Measurements from ENCODE around the gene PLOD1.
A peak's percentile ranks its signal among the peaks of the same experiment; 100 is the strongest.

The PLOD1 gene

GRCh38 chr1:11979028-11979850, 44.7 kb downstream of the PLOD1 start:
- DNase-seq (ENCODE audit: low read depth): no peak

GRCh38 chr1:11979851-11980675, 45.5 kb downstream of the PLOD1 start, which contains the start of gene MFN2:
TSS of gene MFN2 (plus strand) at chr1:11980444. CDS start at chr1:11989169, 8,725 bp downstream.
- DNase-seq (ENCODE audit: low read depth): peak; percentile 89

GRCh38 chr1:11980676-11980972, 46.1 kb downstream of the PLOD1 start:
- DNase-seq (ENCODE audit: low read depth): no peak

GRCh38 chr1:11981378-11982009, 47.0 kb downstream of the PLOD1 start:
- no peak for DNase-seq (ENCODE audit: low read depth)

- DNase-seq (ENCODE audit: low read depth): no peak
These were observed 47.5 kb downstream of the PLOD1 start for GRCh38 chr1:11982010-11982392.

GRCh38 chr1:11984121-11984520, 49.6 kb downstream of the PLOD1 start:
- no peak for DNase-seq (ENCODE audit: low read depth)

- no peak for DNase-seq (ENCODE audit: low read depth)
These were observed 50.1 kb downstream of the PLOD1 start for GRCh38 chr1:11984576-11984975.

GRCh38 chr1:11985171-11985570, 50.7 kb downstream of the PLOD1 start:
- no peak for DNase-seq (ENCODE audit: low read depth)

- no peak for DNase-seq (ENCODE audit: low read depth)
These were observed 51.3 kb downstream of the PLOD1 start for GRCh38 chr1:11985851-11986250.

GRCh38 chr1:11989669-11990068, 55.2 kb downstream of the PLOD1 start:
- DNase-seq (ENCODE audit: low read depth): no peak

GRCh38 chr1:11990303-11991032, 56.0 kb downstream of the PLOD1 start:
- no peak for DNase-seq (ENCODE audit: low read depth)

- DNase-seq (ENCODE audit: low read depth): no peak
These were observed 57.6 kb downstream of the PLOD1 start for GRCh38 chr1:11991969-11992676.

GRCh38 chr1:11997081-11997850, 62.7 kb downstream of the PLOD1 start:
- no peak for DNase-seq (ENCODE audit: low read depth)

GRCh38 chr1:11998636-11999035, 64.1 kb downstream of the PLOD1 start:
- no peak for DNase-seq (ENCODE audit: low read depth)

- DNase-seq (ENCODE audit: low read depth): no peak
These were observed 64.7 kb downstream of the PLOD1 start for GRCh38 chr1:11999236-11999635.

GRCh38 chr1:12001249-12001917, 66.9 kb downstream of the PLOD1 start:
- no peak for DNase-seq (ENCODE audit: low read depth)

- DNase-seq (ENCODE audit: low read depth): no peak
These were observed 67.5 kb downstream of the PLOD1 start for GRCh38 chr1:12001996-12002493.

GRCh38 chr1:12003762-12004161, 69.2 kb downstream of the PLOD1 start:
- no peak for DNase-seq (ENCODE audit: low read depth)

- DNase-seq (ENCODE audit: low read depth): no peak
These were observed 71.1 kb downstream of the PLOD1 start for GRCh38 chr1:12005488-12006166.

All from activated T-helper 9 cell treated with anti-CD3 and anti-CD28 coated beads, Interleukin-2, amount 50 U/mL, for 16 hours (primary cell).